ENCODE results near the gene KLK3.
"Not testable (repeated sequence)": the region's sequence is repeated elsewhere in the genome, so short reads cannot be mapped to it uniquely, and the experiment has no call there.

KLK3 gene

DNA sequence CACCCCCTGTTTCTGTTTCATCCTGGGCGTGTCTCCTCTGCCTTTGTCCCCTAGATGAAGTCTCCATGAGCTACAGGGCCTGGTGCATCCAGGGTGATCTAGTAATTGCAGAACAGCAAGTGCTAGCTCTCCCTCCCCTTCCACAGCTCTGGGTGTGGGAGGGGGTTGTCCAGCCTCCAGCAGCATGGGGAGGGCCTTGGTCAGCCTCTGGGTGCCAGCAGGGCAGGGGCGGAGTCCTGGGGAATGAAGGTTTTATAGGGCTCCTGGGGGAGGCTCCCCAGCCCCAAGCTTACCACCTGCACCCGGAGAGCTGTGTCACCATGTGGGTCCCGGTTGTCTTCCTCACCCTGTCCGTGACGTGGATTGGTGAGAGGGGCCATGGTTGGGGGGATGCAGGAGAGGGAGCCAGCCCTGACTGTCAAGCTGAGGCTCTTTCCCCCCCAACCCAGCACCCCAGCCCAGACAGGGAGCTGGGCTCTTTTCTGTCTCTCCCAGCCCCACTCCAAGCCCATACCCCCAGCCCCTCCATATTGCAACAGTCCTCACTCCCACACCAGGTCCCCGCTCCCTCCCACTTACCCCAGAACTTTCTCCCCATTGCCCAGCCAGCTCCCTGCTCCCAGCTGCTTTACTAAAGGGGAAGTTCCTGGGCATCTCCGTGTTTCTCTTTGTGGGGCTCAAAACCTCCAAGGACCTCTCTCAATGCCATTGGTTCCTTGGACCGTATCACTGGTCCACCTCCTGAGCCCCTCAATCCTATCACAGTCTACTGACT is at the start of gene KLK3:
TSS of gene KLK3 (plus strand) at position 280 of the 775 bp plus-strand sequence. CDS start at position 321, 41 bp downstream.
- no peak for DNase-seq (ENCODE audit: low read depth)

DNA sequence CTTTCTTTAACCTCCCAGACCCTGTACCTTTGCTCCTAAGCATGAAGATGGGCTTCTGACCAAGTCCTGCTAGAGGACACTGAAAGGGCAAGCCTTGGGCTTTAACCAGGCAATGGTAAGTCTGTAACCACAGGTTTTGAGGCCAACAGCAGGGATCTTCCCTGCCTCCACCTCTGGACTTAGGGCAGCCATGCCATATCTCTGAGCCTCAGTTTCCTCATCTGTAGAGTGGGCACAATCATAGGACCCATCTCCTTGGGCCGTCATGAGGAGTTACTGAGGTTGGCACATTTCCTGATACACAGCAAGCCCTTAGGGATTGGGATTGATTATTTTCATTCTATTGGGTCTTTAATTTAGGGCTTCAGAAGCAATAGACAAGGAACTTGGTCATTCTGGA is 45.9 kb upstream of the KLK3 start:
- DNase-seq (ENCODE audit: low read depth), result no peak

DNA sequence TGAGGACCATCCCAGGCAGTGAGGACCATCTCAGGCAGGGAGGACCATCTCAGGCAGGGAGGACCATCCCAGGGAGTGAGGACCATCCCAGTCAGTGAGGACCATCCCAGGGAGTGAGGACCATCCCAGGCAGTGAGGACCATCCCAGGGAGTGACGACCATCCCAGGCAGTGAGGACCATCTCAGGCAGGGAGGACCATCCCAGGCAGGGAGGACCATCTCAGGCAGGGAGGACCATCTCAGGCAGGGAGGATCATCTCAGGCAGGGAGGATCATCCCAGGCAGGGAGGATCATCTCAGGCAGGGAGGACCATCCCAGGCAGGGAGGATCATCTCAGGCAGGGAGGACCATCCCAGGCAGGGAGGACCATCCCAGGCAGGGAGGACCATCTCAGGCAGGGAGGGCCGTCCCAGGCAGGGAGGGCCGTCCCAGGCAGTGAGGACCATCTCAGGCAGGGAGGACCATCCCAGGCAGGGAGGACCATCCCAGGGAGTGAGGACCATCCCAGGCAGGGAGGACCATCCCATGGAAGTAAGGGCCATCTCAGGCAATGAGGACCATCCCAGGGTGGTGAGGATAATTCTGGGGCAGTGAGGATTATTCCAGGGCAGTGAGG is 43.0 kb upstream of the KLK3 start:
- DNase-seq (ENCODE audit: low read depth), result not testable (repeated sequence)

DNA sequence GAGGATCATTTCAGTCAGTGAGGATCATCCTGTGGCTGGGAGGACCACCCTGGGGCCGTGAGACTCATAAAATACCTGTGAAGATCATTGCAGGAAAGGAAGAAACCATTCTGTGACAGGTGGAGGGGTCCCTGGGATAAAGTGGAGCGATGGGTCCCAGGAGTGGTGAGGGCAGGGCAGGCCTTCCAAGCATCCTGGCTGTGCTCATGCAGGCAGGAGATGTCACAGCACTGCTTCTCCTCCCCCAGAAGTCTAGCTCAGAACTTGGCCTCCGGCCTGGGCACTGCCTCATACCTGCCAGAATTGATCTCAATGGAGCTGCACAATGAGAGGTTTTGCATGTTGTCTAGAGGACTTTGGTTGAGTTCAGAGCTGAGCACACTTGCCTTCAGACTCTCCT is 42.2 kb upstream of the KLK3 start:
- DNase-seq (ENCODE audit: low read depth), result no peak

DNA sequence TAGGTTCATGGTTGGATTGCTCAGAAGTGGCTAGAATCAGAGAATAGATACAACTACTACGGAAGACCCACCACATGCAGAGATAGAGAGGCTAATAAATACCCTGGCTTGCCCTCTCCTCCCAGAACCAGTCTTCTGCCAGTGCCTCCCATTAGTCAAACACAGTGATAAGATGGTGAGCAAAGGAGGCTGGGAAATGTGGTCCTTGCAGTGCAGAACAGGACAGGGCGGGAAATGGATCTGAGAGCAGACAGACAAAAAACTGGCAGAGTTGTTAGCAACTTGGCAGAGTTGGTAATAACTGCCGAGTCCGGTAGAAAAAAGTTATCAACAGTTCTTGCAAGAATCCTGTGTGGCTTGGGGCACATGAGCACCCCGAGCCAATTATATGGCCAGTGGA is 39.8 kb upstream of the KLK3 start:
- no peak for DNase-seq (ENCODE audit: low read depth)

DNA sequence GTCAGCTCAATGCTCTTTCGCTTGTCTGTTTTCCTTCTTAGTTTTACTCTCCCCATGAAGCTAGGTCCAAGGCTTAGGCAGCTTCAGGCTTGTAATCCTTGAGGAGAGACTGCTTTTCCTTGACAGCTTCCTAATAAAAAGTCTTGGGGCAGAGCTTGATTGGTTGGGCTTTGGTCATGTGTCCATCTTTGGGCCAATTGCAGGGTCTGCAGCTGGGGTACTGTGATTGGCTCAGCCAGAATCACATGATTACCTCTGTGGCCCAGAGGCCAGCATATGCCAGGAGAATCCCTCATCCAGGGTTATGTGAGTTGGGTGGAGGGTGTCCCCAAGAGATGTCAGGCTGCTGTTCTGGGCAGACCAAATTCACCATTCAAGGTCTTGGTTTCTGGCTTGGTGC is 39.3 kb upstream of the KLK3 start:
- DNase-seq (ENCODE audit: low read depth), result no peak

DNA sequence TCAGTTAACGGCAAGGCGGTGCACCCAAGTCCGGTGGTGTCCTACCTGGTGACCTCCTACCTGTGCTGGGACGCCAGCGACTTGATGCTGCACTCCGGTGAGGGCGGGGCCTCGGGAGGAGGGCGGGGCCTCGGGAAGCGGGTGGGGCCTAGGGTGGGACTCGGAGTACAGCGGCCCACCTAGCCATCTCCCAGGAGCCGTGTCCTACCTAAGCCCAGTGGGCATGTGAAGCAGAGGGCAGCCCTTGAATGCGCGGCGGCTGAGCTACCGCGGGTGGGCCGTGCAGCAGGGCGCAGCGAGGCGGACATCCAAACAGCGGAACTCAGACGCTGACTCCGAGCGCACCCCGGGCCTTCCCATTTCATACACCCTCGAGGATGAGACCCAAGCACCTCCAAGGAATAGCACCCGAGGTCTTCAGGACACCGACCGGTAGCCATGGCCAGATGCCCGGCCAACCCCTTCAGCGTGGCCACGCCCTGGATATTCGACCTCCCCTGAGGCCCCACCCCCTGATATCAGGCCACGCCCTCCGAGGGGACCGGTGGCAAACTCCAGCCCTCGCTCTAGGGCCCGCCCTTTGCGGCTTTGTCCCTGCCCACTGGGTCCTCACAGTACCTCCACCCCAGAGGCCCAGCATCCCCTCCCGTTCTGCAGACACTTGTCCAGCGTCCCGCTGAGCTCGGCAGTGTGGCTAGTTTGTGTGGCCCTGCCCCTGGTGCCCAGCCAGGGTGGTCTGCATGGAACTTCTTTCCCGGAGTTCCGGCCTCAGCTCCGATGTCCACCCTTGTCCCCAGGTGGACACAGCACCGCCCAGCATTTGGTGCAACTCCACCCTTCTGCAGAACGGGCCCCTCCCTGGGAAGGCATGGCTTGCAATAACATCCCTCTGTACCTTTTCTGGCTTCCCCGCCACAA is 36.5 kb upstream of the KLK3 start:
- no peak for DNase-seq (ENCODE audit: low read depth)

DNA sequence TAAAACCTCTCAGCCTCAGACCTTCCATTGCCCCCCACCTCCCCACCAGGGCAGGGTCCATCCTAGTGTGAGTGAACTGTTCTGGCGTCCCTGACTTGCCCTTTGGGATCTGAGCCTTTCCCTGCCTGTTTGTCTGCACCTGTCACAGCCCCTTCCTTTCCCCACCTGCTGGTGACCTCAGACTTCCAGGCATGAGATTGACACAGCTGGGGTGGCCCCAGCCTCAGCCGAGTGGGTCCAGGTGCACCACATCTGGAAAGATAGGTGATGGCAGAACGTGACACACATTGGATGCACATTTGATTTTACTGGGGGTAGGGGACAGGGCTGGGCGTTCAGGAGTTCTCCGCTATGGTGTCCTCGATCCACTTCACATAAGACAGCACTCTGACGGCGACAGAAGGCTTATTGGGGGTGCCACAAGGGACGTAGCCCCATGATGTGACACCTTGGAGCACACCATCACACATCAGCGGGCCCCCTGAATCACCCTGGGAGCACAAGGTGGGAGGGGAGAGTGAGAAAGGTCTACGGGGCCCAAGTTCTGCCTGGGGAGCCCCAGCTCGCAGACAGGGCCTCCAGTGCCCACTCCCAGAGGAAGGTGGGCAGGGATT is 35.7 kb upstream of the KLK3 start:
- no peak for DNase-seq (ENCODE audit: low read depth)

DNA sequence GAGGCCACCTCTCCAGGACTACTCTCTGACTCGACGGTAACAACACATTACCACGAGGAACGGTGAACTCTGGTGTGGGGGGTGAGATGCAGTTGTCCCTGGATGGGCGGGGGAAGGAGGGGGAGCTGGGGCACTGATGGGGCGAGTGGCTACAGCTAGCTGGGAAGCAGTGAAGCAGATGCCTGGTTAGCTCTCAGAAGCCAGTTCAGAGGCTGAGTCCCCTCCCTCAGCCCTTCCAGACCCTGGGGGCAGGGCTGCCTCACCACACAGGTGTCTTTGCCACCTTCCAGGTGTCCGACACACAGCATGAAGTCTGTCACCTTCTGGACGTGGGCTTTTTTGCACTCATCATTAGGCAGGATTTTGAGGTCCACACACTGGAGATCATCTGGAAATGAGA is 35.1 kb upstream of the KLK3 start:
- DNase-seq (ENCODE audit: low read depth), result no peak

DNA sequence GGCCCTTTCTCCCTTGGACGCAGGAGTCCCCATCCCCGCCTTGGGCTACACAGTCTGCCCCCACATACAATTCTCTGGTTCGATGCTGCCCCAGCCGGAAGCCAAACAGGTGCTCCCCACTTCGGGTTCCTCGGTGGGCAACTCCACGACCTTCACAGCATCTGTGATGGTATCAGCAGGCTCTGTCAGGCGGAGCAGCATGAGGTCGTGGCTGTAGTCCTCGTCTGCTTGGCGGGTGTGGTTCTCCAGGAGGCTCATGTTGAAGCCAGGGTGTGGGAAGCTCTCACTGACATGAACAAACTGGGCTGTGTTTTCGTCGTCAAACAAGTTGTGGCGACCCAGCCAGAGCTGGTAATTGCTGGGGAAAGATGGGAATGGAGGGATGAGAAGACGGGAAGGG is 34.6 kb upstream of the KLK3 start:
- DNase-seq (ENCODE audit: low read depth), result no peak

DNA sequence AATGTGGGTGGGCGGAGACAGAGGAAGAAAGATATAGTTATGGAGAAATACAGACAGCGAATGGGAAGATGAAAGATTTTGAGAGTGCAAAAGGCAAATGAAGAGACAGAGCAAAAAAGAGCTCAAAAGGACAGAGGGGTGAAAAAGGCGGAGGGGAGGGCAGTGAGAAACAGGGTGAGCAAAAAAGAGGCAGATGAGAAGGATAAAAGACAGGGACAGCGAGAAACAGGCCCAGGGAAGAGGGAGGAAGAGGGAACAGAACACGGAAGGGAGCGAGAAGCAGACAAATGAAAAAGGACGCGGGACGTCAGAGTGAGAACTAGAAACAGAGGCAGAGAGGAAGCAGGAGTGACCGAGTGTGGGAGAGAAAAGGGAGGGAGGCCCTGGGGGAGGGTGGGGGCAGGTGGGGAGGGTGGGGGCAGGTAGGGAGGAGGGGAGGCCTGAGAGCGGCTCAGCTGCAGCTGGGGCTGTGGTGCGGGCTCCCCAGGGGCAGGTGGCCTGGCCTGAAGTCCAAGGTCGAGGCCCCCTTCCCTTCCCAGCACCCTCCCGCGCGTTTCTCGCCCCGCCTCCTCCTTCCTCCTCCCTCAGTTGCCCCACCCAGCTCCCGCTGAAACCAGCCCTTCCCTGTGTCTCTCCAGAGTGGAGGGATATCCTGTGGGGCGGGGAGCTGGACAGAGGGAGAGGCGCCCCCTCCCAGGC is 34.0 kb upstream of the KLK3 start:
- no peak for DNase-seq (ENCODE audit: low read depth)

DNA sequence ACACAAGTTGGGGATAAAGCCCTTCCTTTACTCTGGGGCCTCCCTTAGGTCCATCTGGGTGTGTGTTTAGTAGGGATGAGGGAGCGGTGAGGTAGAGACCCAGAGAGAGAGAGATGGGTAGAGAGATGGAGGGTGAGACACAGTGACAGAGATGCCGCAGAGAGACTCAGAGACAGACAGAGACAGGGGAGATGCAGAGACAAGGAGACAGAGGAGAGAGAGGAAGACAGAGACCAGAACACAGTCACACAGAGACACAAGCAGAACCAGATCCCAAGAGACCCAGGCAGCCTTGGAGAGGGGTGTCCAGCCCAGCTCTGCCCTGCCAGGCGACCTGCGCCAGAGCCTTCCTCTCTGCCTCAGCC is 33.5 kb upstream of the KLK3 start:
- DNase-seq (ENCODE audit: low read depth), result no peak

DNA sequence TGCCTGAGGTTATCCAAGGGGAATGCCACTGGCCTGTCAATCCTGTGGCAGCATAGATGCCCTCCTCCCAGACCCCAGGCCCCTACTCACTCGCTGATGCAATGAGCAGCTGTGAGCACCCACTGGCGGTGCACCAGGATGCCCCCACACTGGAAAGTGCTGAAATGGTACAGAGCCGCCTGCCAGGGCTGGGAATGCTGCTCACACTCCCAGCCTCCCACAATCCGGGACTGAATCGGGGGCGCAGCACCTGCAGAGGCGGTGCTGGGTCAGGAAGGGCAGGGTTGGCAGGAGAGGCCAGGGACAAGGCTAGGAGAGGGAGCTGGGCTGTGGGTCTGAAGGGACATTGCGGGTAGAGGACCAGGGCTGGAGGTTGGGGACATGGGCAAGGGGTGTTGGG is 33.1 kb upstream of the KLK3 start:
- no peak for DNase-seq (ENCODE audit: low read depth)

DNA sequence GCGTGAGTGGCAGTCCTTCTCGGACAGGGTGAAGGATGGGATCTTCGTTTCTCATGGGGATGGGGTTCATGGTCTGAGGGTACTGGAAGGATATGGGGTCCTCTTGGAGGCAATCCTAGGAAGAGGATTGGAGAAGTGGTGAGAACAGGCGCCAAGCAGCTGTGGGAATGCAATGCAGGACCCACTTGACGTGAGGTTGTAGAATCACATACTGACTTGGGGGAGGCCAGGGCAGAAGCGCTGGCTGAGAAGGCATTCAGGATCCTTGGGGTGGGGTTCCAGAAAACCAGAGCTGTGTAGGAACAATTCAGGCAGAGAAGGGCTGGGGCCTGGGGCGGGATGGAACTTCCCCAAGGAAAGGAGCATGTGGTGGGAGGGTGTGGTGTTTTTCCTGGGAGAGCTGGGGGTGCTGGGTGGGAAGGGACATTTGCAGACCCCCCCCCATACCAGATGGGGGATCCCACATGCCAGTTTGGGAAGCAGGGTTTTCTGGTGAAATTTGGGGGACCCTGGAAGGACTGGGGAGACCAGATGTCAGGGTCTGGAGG is 32.0 kb upstream of the KLK3 start:
- no peak for DNase-seq (ENCODE audit: low read depth)

DNA sequence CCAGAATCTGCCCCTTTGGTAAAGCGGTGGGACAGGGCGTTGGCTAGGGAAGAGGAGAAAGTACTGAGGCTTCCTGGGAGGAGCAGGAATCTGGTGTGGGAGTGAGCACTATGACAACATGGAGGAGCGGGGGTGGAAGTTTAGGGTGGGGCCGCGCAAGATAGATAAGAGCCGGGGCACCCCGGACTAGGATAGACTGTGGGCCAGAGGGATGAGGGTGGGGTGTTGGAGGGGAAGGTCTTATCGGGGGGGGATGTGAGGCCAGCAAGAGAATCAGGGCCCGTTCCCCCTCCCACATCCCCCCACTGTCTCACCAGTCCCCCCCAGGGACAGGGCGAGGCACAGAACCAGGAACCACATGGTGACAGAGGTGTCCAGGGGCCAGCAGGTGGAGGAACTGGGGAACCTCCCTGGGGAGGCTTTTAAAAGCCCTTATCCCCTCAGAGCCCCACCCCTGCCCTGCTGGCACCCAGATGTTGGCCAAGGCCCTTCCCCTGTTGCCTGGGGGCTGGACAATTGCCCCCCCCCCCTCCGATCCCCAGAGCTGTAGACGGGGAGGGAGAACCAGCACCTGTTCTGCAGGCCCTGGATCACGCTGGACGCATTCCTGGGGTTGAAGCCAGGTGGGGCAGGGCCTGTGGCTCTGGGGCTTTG is 31.2 kb upstream of the KLK3 start, which contains the start of gene KLK1:
TSS of gene KLK1 (minus strand) at position 399 of the 654 bp plus-strand sequence. CDS start at position 360, 39 bp downstream.
- DNase-seq (ENCODE audit: low read depth), result no peak

DNA sequence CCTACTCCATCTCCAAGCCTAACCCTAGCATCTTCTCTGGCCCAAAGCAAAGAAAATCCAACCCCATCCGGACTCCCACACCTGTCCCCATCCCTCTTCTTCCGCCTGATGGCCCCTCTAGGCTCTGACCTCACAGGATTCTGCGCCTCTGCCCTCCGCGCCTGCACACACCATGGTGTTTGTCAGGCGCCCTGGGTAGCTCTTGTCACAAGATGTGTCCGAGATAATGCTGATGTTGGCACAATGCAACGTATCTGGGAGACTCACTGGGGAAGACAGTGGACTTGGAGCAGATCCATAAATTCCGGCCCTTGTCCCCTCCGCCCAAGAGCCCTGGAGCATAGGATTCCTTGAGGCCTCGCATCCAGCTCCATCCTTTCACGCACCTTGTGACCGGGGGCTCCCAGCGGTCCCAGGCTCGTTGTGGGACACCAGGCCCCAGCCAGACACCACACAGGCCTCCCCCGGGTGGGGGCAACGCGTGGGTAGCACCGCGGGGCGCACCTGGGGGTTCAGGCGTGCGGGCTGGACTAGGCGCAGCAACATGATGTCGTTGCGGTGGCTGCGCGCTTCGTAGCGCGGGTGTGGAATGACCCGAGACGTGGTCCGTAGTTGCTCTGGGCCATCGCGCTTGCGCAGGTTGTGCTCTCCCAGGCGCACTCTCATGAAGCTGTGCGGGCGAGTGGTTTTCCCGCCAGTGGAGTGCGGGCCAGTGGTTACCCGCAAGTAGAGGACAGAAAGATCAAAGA is 28.0 kb upstream of the KLK3 start:
- no peak for DNase-seq (ENCODE audit: low read depth)

DNA sequence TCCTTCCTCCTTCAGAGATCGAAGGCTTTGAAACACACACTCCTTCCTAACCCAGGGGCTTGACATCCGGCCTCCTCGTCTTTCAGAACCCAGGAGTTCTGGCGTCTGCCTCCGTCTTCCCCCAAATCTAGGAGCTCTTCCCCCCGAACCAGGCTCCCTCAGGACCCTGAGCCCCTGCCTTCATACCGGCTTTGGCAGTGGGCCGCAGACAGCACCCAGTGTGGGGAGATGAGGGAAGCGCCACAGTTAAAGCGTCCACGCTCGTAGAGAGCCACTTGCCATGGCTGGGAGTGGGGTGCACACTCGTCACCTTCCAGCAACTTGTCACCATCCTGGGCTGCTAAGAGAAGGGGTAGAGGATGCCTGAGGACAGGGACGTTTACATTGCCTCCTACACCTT is 27.2 kb upstream of the KLK3 start:
- DNase-seq (ENCODE audit: low read depth), result no peak

DNA sequence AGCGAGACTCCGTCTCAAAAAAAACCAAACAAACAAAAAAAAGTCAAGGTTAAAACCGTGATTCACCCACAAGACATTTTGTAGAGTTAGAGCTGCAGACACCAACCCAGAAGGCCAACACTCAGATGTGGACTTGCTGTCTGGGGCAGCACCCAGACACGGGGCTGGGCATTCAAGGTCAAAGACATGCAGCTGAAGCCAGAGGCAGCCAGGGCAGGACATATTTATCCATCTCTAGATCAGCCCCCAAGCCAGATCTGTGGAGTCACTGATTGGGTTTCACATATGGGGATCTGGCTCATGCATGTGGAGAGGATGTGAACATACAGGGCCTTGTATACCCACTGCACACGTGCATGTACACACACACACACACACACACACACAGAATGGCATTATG is 24.9 kb upstream of the KLK3 start:
- DNase-seq (ENCODE audit: low read depth), result no peak

DNA sequence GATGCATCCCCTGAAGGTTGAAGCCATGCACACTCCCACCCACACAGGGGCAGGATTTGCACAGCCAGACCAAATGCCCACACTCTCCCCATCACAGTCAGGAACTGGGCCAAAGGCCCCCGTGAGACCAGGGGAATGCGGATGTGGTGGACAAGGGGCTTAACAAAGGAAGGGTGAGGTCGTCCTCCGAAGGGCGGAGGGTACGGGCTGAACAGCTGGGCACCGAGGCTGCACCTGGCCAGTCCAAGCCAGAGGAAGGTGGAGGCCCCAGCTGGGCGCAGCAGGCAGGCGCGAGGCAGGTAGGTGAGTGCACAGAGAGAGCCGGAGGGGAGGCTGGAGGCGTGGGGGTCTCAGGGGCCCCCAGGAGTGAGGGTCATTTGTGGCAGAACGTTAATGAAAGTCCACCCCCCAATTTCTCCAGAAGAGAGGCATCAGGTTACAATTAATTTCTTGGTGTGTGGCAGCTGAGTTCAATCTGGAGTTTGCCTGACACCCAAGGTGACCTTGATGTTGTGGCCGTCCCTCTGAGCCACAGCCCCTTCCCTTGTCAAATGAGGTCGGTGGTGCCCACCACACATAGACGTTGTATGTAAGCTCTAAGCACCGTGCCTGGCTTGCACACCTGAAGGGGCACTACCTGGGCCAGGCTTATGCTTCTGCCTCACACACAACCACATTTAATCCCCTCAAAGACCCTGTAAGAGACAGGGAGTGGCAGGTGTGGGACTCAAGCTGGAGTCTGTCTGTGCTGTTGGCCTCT is 24.3 kb upstream of the KLK3 start:
- DNase-seq (ENCODE audit: low read depth), result no peak

Measured in ELR (cell line).